Activated CD4-positive, alpha-beta T cell treated with anti-CD3 and anti-CD28 coated beads, Interleukin-2, amount 10 ng/mL, durations not matched to agents 24 days and 14 days (primary cell): ENCODE data around the gene HYKK. TPM values are rescaled to one million over a fixed set of nuclear protein-coding genes. Genes with fewer than 3 reads are reported as not detected.
"Not testable (repeated sequence)": the region's sequence is repeated elsewhere in the genome, so short reads cannot be mapped to it uniquely, and the experiment has no call there.

Source experiments
- DNase-seq: peaks from one replicate; pipeline ENCODE4 v3.0.0; 2022
- H3K27ac Mint-ChIP-seq: one replicate; pipeline ENCODE4 v1.8.0; 2022; ENCODE audit warnings: mild to moderate bottlenecking, mixed read lengths
- H3K27me3 Mint-ChIP-seq: one replicate; pipeline ENCODE4 v1.8.0; 2022; ENCODE audit warnings: mixed read lengths
- H3K36me3 Mint-ChIP-seq: one replicate; pipeline ENCODE4 v1.8.0; 2022; ENCODE audit warnings: low read depth, mild to moderate bottlenecking, mixed read lengths
- H3K4me1 Mint-ChIP-seq: one replicate; pipeline ENCODE4 v1.8.0; 2021; ENCODE audit warnings: mixed read lengths
- H3K4me3 Mint-ChIP-seq: one replicate; pipeline ENCODE4 v1.8.0; 2022; ENCODE audit warnings: mild to moderate bottlenecking, moderate library complexity, mixed read lengths
- H3K9me3 Mint-ChIP-seq: one replicate; pipeline ENCODE4 v1.8.0; 2021; ENCODE audit warnings: mixed read lengths
- intact Hi-C: fragments of 100-400 bp; cut with micrococcal nuclease; formaldehyde crosslinking; loops from one replicate; pipeline ENCODE4 v1.15.1; 2023
- total RNA-seq: library from RNA; stranded (reverse); gene quantifications from 2 replicates; pipeline ENCODE4 v1.2.3, GENCODE V29; 2022

Gene HYKK
- 0.90 and 1.6 TPM in 2 replicates for total RNA-seq

GRCh38 chr15:78506971-78507830 lies at the start of gene HYKK:
HYKK (plus strand) TSS chr15:78507577; CDS start chr15:78513089, 5,512 bp downstream.
- Mint-ChIP-seq H3K27ac (peak within 1 kb of the TSS; percentile 72), H3K4me3 (peak within 1 kb of the TSS; percentile 90), H3K4me1 (peaks cover 18% of the 10 kb centered on the region), H3K36me3 (peaks cover under 1% of the 10 kb centered on the region), H3K9me3 (no peaks in the 10 kb centered on the region), H3K27me3 (peaks cover 5% of the 10 kb centered on the region)
- intact Hi-C loops: loop anchor here (1.0 kb wide), 1 partner anchor 33 kb away; the partner anchor contains the start of gene PSMA4
- peak; percentile 94 for DNase-seq

- Mint-ChIP-seq H3K27me3 (no peaks in the 10 kb centered on the region), H3K27ac (peak overlapping the region; percentile 22), H3K9me3 (no peaks in the 10 kb centered on the region), H3K36me3 (peaks cover 27% of the 10 kb centered on the region), H3K4me3 (no peak overlapping the region), H3K4me1 (peaks cover 36% of the 10 kb centered on the region)
- DNase-seq: no peak
- intact Hi-C loops: no loop called here
Observed at GRCh38 chr15:78460737-78461136, 46.6 kb upstream of the HYKK start.

GRCh38 chr15:78461171-78461888 lies 46.0 kb upstream of the HYKK start:
- peaks cover 27% of the 10 kb centered on the region for H3K36me3 Mint-ChIP-seq
- H3K4me1 Mint-ChIP-seq: peaks cover 32% of the 10 kb centered on the region
- H3K27ac Mint-ChIP-seq: peak overlapping the region; percentile 36
- no peaks in the 10 kb centered on the region for H3K9me3 Mint-ChIP-seq
- DNase-seq: peak; percentile 68
- no peaks in the 10 kb centered on the region for H3K27me3 Mint-ChIP-seq
- intact Hi-C loops: no loop called here
- peak overlapping the region; percentile 6 for H3K4me3 Mint-ChIP-seq

GRCh38 chr15:78469031-78469430 lies 38.3 kb upstream of the HYKK start:
- Mint-ChIP-seq H3K27ac (no peak overlapping the region), H3K27me3 (no peaks in the 10 kb centered on the region), H3K4me1 (peaks cover 2% of the 10 kb centered on the region), H3K9me3 (no peaks in the 10 kb centered on the region), H3K4me3 (no peak overlapping the region), H3K36me3 (peaks cover 43% of the 10 kb centered on the region)
- no peak for DNase-seq
- intact Hi-C loops: no loop called here

- intact Hi-C loops: no loop called here
- Mint-ChIP-seq H3K9me3 (no peaks in the 10 kb centered on the region), H3K4me1 (no peaks in the 10 kb centered on the region), H3K4me3 (no peak overlapping the region), H3K27me3 (no peaks in the 10 kb centered on the region), H3K27ac (no peak overlapping the region), H3K36me3 (peaks cover 46% of the 10 kb centered on the region)
- no peak for DNase-seq
Observed at GRCh38 chr15:78477295-78477694, 30.1 kb upstream of the HYKK start.

- H3K27me3 Mint-ChIP-seq: no peaks in the 10 kb centered on the region
- no peak overlapping the region for H3K4me3 Mint-ChIP-seq
- DNase-seq: no peak
- peaks cover 46% of the 10 kb centered on the region for H3K36me3 Mint-ChIP-seq
- intact Hi-C loops: no loop called here
- H3K27ac Mint-ChIP-seq: no peak overlapping the region
- H3K4me1 Mint-ChIP-seq: no peaks in the 10 kb centered on the region
- H3K9me3 Mint-ChIP-seq: no peaks in the 10 kb centered on the region
Observed at GRCh38 chr15:78479650-78480049, 27.7 kb upstream of the HYKK start.

GRCh38 chr15:78481917-78482316 lies 25.5 kb upstream of the HYKK start:
- H3K27ac Mint-ChIP-seq: no peak overlapping the region
- H3K9me3 Mint-ChIP-seq: no peaks in the 10 kb centered on the region
- H3K27me3 Mint-ChIP-seq: no peaks in the 10 kb centered on the region
- no peak for DNase-seq
- no peaks in the 10 kb centered on the region for H3K4me1 Mint-ChIP-seq
- peaks cover 48% of the 10 kb centered on the region for H3K36me3 Mint-ChIP-seq
- intact Hi-C loops: no loop called here
- H3K4me3 Mint-ChIP-seq: no peak overlapping the region

GRCh38 chr15:78492872-78493271 lies 14.5 kb upstream of the HYKK start:
- H3K9me3 Mint-ChIP-seq: no peaks in the 10 kb centered on the region
- H3K27ac Mint-ChIP-seq: no peak overlapping the region
- intact Hi-C loops: no loop called here
- H3K36me3 Mint-ChIP-seq: peaks cover 73% of the 10 kb centered on the region
- no peak for DNase-seq
- peaks cover 2% of the 10 kb centered on the region for H3K4me1 Mint-ChIP-seq
- H3K4me3 Mint-ChIP-seq: no peak overlapping the region
- H3K27me3 Mint-ChIP-seq: no peaks in the 10 kb centered on the region

GRCh38 chr15:78501857-78502256 lies 5.5 kb upstream of the HYKK start:
- Mint-ChIP-seq H3K9me3 (no peaks in the 10 kb centered on the region), H3K4me3 (no peak overlapping the region), H3K27ac (no peak overlapping the region), H3K36me3 (peaks cover 38% of the 10 kb centered on the region), H3K4me1 (peaks cover 2% of the 10 kb centered on the region), H3K27me3 (no peaks in the 10 kb centered on the region)
- intact Hi-C loops: no loop called here
- DNase-seq: no peak

GRCh38 chr15:78502641-78503040 lies 4.7 kb upstream of the HYKK start:
- peaks cover 31% of the 10 kb centered on the region for H3K36me3 Mint-ChIP-seq
- intact Hi-C loops: no loop called here
- peaks cover 3% of the 10 kb centered on the region for H3K27me3 Mint-ChIP-seq
- H3K4me3 Mint-ChIP-seq: no peak overlapping the region
- H3K27ac Mint-ChIP-seq: no peak overlapping the region
- H3K4me1 Mint-ChIP-seq: peaks cover 3% of the 10 kb centered on the region
- no peak for DNase-seq
- no peaks in the 10 kb centered on the region for H3K9me3 Mint-ChIP-seq

GRCh38 chr15:78507831-78508160 lies 419 bp downstream of the HYKK start:
- Mint-ChIP-seq H3K4me1 (peaks cover 18% of the 10 kb centered on the region), H3K36me3 (no peaks in the 10 kb centered on the region), H3K4me3 (peak overlapping the region; percentile 90), H3K27ac (peak overlapping the region; percentile 72), H3K9me3 (no peaks in the 10 kb centered on the region), H3K27me3 (peaks cover 5% of the 10 kb centered on the region)
- intact Hi-C loops: loop anchor here (1.0 kb wide), 1 partner anchor 33 kb away; the partner anchor contains the start of gene PSMA4
- DNase-seq: no peak

- peaks cover 5% of the 10 kb centered on the region for H3K27me3 Mint-ChIP-seq
- no peaks in the 10 kb centered on the region for H3K36me3 Mint-ChIP-seq
- H3K4me3 Mint-ChIP-seq: peak overlapping the region; percentile 90
- H3K27ac Mint-ChIP-seq: peak overlapping the region; percentile 72
- intact Hi-C loops: no loop called here
- no peak for DNase-seq
- H3K4me1 Mint-ChIP-seq: peaks cover 18% of the 10 kb centered on the region
- no peaks in the 10 kb centered on the region for H3K9me3 Mint-ChIP-seq
Observed at GRCh38 chr15:78508272-78508671, 895 bp downstream of the HYKK start.

- peak; percentile 69 for DNase-seq
- Mint-ChIP-seq H3K36me3 (no peaks in the 10 kb centered on the region), H3K9me3 (no peaks in the 10 kb centered on the region), H3K27me3 (peaks cover 5% of the 10 kb centered on the region), H3K4me1 (peaks cover 18% of the 10 kb centered on the region), H3K4me3 (peak overlapping the region; percentile 57), H3K27ac (no peak overlapping the region)
- intact Hi-C loops: no loop called here
Observed at GRCh38 chr15:78509726-78510312, 2.4 kb downstream of the HYKK start.

GRCh38 chr15:78520035-78520434 lies 12.7 kb downstream of the HYKK start:
- H3K27me3 Mint-ChIP-seq, H3K36me3 Mint-ChIP-seq, DNase-seq, H3K27ac Mint-ChIP-seq, H3K4me1 Mint-ChIP-seq, intact Hi-C loops, H3K9me3 Mint-ChIP-seq, H3K4me3 Mint-ChIP-seq: not testable (repeated sequence)
